ENCODE data around the gene MYO15B.

DNA sequence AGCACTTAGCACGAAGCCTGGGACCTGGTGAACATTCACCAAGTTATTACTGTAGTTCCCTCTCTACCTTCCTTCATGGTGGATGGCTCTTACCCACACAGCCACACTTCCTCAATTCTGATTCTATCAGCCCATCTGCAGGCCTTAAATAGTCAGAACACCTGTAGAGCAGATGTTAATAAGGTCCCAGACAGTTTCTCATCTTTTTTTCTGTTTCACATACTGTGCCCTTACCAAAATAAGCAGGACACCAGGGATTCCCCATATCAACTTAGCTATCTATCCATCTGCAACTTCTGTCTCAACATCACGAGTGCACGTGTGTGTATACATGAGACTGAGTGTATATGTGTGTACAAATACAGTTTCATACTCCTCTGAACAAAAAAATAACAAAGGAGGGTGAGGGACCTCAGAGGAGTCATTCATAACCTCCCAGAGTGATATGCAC, 76.5 kb downstream of the MYO15B start:
- TF ChIP-seq EZH2phosphoT487 (IDR thresholded peaks at IDR 0.05; ENCODE audit: low read length) (no peak), EZH2 (optimal IDR thresholded peaks at IDR 0.05; ENCODE audit: low read depth, low read length) (no peak)
- TF ChIP-seq, protein P1, sequence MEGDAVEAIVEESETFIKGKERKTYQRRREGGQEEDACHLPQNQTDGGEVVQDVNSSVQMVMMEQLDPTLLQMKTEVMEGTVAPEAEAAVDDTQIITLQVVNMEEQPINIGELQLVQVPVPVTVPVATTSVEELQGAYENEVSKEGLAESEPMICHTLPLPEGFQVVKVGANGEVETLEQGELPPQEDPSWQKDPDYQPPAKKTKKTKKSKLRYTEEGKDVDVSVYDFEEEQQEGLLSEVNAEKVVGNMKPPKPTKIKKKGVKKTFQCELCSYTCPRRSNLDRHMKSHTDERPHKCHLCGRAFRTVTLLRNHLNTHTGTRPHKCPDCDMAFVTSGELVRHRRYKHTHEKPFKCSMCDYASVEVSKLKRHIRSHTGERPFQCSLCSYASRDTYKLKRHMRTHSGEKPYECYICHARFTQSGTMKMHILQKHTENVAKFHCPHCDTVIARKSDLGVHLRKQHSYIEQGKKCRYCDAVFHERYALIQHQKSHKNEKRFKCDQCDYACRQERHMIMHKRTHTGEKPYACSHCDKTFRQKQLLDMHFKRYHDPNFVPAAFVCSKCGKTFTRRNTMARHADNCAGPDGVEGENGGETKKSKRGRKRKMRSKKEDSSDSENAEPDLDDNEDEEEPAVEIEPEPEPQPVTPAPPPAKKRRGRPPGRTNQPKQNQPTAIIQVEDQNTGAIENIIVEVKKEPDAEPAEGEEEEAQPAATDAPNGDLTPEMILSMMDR (IDR thresholded peaks at IDR 0.05; ENCODE audit: low read length) = no peak

Measured in MM.1S (cell line).